SIG-M5 treated with dmso at 0.1 percent for 504 hours (cell line): ENCODE results near the gene MPC2.
"Not testable (repeated sequence)": the region's sequence is repeated elsewhere in the genome, so short reads cannot be mapped to it uniquely, and the experiment has no call there.

Experiments
- DNase-seq: peaks from one replicate; lab custom pipeline; 2025; ENCODE audit not compliant: unreplicated experiment; lab: John Stamatoyannopoulos, UW

Gene MPC2

GRCh38 chr1:167909691-167910180, 27.1 kb downstream of the MPC2 start:
- peak; percentile 42 for DNase-seq

DNA sequence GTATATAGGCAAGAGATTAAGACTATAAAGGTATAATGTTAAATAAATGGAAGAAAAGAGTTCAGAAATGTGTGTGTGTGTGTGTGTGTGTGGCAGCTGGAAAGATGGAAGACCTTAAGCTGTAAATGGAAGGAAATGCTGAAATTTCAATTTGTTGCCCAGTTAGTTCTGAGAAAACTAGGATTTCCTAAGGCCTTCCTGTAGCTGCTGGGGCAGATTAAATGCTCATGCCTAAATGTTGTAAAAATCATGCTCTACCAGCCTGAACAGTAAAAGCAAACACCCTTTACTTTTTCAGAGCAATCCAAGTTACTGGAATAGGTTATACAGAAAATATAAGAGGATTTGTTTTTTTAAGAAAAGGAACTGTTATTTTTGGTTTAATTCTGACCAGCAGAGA, 31.2 kb downstream of the MPC2 start:
- DNase-seq = no peak

- DNase-seq = peak; percentile 59
Observed at GRCh38 chr1:167905182-167905581, 31.7 kb downstream of the MPC2 start.

- no peak for DNase-seq
Observed at GRCh38 chr1:167904652-167905130, 32.2 kb downstream of the MPC2 start.

DNA sequence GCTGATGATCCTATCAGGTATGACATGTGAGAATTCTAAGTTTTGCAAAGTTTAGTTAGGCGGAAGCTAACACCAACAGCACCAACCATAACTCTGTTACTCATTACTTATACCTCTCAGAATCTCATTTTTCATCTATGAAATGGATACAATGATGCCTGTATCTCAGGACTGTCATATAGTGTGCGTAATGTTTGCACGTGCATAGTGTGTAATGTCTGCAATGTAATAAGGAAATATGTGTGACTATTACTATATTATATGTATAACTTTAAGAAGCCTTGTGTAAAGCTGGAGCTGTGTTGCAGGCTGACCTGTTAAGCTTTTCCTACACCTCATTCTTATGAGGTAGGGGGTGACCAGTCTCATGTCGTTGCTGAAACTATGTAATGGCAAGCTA, 36.0 kb downstream of the MPC2 start:
- DNase-seq = no peak

DNA sequence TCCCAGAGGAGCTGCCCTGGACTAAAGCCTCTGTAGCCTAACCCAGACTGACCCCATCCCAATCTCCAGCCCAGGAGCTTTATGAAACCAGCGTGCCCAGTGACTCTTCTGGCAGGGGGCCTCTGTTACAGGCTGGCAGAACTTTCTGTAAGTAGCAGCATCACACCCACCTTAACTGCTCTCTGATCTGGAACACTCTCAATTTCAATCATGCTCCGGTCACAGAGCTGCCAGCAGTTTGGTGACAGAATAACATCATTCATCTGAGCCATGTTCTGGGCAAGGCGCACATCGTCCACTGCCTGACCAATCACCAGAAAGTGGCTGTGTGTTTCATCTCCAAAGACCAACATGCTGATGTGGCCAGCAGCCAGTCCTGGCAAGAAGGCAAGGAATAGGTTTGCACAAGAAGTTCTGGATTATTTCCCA, 37.6 kb downstream of the MPC2 start:
- DNase-seq = no peak

DNA sequence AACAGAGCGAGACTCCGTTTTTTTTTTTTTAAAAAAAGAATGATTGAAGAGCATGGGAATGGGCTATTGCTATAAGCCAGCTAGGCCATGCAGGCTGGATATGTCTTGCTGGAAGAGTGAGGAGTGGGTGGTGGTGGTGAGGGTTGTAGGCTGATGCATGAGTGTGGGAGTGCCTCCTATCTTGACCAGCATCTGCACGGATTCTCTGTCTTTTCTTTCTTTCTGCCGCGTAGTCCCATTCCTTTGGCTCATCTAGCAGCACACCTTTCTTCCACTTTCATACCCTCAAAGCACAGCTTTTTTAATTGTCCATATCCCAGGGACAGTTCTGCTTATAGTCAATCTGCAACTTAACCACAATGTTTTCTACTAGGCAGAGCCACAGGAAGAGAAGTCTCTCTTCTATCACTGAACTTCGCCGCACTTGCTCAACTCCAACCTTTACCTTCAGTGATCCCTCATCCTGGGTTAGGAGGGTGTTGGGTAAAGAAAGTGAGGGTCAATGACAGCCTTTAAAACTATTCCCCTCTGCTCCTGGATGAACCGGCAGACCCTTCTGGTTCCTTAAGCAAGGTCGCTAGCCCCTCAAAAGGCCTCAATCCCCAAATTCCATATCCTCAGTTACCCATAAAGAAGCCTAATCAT, 38.2 kb downstream of the MPC2 start:
- DNase-seq = no peak

- no peak for DNase-seq
Observed at GRCh38 chr1:167893798-167894197, 43.1 kb downstream of the MPC2 start.

- DNase-seq = no peak
Observed at GRCh38 chr1:167890400-167890799, 46.5 kb downstream of the MPC2 start.

DNA sequence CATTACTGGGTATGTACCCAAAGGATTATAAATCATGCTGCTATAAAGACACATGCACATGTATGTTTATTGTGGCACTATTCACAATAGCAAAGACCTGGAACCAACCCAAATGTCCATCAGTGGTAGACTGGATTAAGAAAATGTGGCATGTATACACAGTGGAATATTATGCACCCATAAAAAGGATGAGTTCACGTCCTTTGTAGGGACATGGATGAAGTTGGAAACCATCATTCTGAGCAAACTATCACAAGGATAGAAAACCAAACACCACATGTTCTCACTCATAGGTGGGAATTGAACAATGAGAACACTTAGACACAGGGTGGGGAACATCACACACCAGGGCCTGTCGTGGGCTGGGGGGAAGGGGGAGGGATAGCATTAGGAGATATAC, 49.7 kb downstream of the MPC2 start:
- DNase-seq = not testable (repeated sequence)

- DNase-seq = no peak
Observed at GRCh38 chr1:167882376-167882775, 54.5 kb downstream of the MPC2 start.

GRCh38 chr1:167881786-167882185, 55.1 kb downstream of the MPC2 start:
- no peak for DNase-seq

DNA sequence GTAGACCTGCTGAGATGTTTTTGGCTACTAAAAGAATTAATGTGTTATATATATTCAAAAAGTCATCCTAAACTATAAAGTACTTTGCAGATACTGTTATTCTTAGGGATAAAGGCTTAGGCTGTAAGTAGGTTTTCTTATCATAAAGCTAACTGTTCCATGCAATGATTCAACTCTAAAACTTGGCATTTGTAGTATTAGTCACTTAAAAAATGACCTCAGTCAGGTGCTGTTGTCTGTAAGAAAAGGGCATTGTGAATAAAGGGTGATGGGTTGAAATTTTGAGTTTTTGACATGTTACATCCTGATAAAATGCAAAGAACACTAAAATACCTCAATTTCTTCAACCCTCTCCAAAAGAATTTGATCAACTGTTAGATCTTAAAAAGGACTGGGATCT, 55.8 kb downstream of the MPC2 start:
- no peak for DNase-seq

DNA sequence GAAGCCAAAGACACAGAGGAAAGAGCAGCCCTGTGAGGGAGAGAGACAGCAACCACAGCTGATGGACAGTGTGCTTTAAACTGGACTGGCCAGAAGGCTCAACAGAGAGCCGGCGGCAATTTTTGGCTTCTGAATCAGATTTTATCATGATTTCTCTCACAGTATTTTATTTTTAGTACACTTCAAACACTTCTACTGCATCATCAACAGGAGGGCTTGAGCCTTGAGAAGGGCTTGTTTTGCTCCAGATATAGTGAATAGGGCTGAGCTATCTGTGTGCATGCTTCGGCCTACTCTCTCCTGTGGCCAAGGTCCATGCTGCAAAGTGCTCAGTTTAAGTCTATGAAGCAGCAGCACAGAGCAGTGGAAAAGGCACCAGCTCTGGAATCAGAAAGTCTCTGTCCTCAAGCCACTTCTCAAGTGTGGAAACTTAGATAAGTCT, 56.3 kb downstream of the MPC2 start:
- no peak for DNase-seq

GRCh38 chr1:167879508-167879907, 57.4 kb downstream of the MPC2 start:
- DNase-seq = peak; percentile 26

- DNase-seq = no peak
Observed at GRCh38 chr1:167878372-167879160, 58.3 kb downstream of the MPC2 start.

- no peak for DNase-seq
Observed at GRCh38 chr1:167876597-167877175, 60.2 kb downstream of the MPC2 start.

DNA sequence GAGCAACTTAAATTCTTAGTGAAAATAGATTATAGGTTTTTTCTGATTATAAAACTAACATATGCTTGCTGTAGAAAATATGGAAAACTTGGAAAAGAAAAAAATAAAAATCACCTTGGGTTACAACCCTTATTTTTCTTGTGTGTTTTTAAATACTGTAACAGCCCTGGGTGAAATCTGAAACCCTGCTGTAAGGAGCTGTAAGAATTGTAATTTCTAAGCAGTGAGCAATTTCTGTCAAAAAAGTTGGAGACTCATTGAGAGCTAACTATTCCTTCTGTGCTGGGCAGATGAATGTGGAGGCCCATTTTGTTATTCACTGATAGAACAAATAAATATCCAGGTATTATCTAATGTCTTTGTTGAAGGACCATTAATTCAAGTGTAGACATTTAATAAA, 65.5 kb downstream of the MPC2 start:
- DNase-seq = no peak

GRCh38 chr1:167869157-167870001, 67.5 kb downstream of the MPC2 start:
- not testable (repeated sequence) for DNase-seq

GRCh38 chr1:167866739-167867414, 70.0 kb downstream of the MPC2 start:
- DNase-seq = not testable (repeated sequence)
